ENCODE results near the gene NFATC1.

DNA sequence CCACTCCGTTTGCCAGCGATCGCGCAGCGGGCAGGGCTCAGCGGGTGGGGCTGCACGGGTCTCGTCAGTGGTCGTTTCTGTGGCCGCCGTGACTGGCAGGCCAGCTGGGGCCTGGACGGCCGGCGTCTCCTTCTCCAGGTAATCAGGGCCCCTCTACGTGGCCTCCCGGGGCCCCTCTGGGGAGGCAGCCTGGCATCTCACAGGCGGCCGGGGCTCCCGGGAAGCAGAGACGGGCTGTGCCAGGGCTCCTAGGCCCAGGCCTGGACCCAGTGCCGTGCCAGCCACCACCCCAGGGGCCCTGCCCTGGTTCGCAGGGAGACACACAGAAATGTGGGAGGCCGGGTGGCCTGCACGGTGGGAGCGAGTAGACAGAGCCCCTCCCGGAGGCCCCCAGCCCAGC is 59.5 kb downstream of the NFATC1 start:
- TF ChIP-seq CTCF (IDR thresholded peaks at IDR 0.05; ENCODE audit: low read length) (no peak), EZH2 (IDR thresholded peaks at IDR 0.05; ENCODE audit: borderline replicate concordance, low read length) (no peak)
